ENCODE measurements around the gene OR2T5.
"Not testable (repeated sequence)": the region's sequence is repeated elsewhere in the genome, so short reads cannot be mapped to it uniquely, and the experiment has no call there.

Gene OR2T5

GRCh38 chr1:248507773-248508172 is 19.4 kb downstream of the OR2T5 start, which contains the start of gene OR2G6:
Gene OR2G6, plus strand, starts transcription at chr1:248508073. Its CDS starts 13,574 bp downstream, at chr1:248521647.
- not testable (repeated sequence) for DNase-seq (ENCODE audit: low read depth, low spot score)

- DNase-seq (ENCODE audit: low read depth, low spot score) = not testable (repeated sequence)
Measured at GRCh38 chr1:248510217-248510616, 21.8 kb downstream of the OR2T5 start.

DNA sequence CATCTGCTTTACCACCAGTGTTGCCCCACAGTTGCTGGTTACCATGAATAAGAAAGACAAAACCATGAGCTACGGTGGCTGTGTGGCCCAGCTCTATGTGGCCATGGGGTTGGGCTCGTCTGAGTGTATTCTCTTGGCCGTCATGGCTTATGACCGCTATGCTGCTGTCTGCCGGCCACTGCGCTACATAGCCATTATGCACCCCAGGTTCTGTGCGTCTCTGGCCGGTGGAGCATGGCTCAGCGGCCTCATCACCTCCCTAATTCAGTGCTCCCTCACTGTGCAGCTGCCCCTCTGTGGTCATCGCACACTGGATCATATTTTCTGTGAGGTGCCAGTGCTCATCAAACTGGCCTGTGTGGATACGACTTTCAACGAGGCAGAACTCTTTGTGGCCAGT is 33.5 kb downstream of the OR2T5 start:
- DNase-seq (ENCODE audit: low read depth, low spot score) = no peak

DNA sequence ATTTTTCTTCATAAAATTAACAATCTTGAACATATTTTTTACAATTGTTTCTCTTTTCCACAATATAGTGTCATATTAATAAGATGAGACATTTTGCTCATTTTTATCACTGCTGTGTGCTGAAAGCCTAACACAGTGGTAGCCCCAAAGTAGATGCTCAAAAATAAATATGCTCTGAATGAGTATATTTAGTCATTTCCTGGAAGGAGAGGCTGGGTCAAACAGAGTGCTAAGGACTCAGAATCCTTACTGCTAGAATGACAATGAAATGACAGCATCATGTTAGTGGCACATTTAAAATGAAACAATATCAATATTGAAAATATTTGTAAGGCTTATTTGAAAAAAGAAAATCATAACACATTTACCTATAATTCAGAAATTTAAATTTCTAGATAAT is 49.1 kb downstream of the OR2T5 start:
- DNase-seq (ENCODE audit: low read depth, low spot score) = not testable (repeated sequence)
